Vagina (tissue), 2 donors: ENCODE results near the gene NR4A2. TPM values are rescaled to one million over a fixed set of nuclear protein-coding genes. Genes with fewer than 3 reads are reported as not detected.

Source experiments
- DNase-seq, 2 donors: peaks; one replicate each; pipeline ENCODE4 v3.0.0-alpha.2; 2017; ENCODE audit errors: extremely low spot score in 2 of 2
- H3K27ac ChIP-seq: fragments of 200-600 bp; sonication (generic); one replicate; pipeline ENCODE4 v1.5.1; 2019
- H3K27me3 ChIP-seq: fragments of 200-600 bp; sonication (generic); one replicate; pipeline ENCODE4 v1.5.1; 2019
- H3K36me3 ChIP-seq, 2 donors: fragments of 200-600 bp; sonication (generic); one replicate each; pipeline ENCODE4 v1.5.1; 2017 to 2019
- H3K4me1 ChIP-seq: fragments of 200-600 bp; sonication (generic); one replicate; pipeline ENCODE4 v1.5.1; 2019
- H3K4me3 ChIP-seq, 2 donors: fragments of 200-600 bp; sonication (generic); 1 replicate in 1 of 2; 2 replicates in 1 of 2; pipeline ENCODE4 v1.5.1; 2016 to 2019
- H3K9me3 ChIP-seq: fragments of 200-600 bp; sonication (generic); one replicate; pipeline ENCODE4 v1.5.1; 2019
- CTCF ChIP-seq, 3 experiments: fragments of 450-650 bp in 2 of 3; fragments of 200-600 bp in 1 of 3; sonication (generic) in 1 of 3; IDR thresholded peaks; one replicate each; pipeline ENCODE4 v1.5.1; 2017 to 2019; ENCODE audit warnings: antibody characterized with exemption in 3 of 3, mild to moderate bottlenecking in 2 of 3, moderate library complexity in 2 of 3
- POLR2A ChIP-seq, 2 donors: fragments of 450-650 bp; IDR thresholded peaks; one replicate each; pipeline ENCODE4 v1.6.1; 2017; ENCODE audit warnings: antibody characterized with exemption in 2 of 2, mild to moderate bottlenecking in 2 of 2, moderate library complexity in 2 of 2
- POLR2AphosphoS5 ChIP-seq, 2 donors: sonication (generic); formaldehyde crosslinking; IDR thresholded peaks; one replicate each; pipeline ENCODE4 v1.9.0; 2017; ENCODE audit warnings: antibody characterized with exemption in 2 of 2, mild to moderate bottlenecking in 2 of 2, low read depth in 1 of 2; ENCODE audit not compliant: insufficient read depth in 1 of 2
- intact Hi-C: fragments of 100-400 bp; cut with DNase I; formaldehyde crosslinking; loops from one replicate; pipeline ENCODE4 v1.15.1; 2023
- total RNA-seq: library from RNA; depleted of rRNA; stranded (reverse); fragments of >200 nt; gene quantifications from one replicate; pipeline ENCODE4 v1.2.3, GENCODE V29; 2016

NR4A2 gene
- total RNA-seq, 1 donor from 2014 or later = 17.2 TPM

GRCh38 chr2:156326526-156327095 lies 5.9 kb downstream of the NR4A2 start:
- H3K27me3 ChIP-seq = peaks cover 2% of the 10 kb centered on the region
- no peak overlapping the region for H3K27ac ChIP-seq
- DNase-seq = no peak
- H3K36me3 ChIP-seq = peaks cover 0 to 15% of the 10 kb centered on the region in 2 donors
- H3K4me3 ChIP-seq = no peak overlapping the region
- H3K9me3 ChIP-seq = no peaks in the 10 kb centered on the region
- TF ChIP-seq CTCF (IDR thresholded peaks at IDR 0.05) (no peak), POLR2AphosphoS5 (IDR thresholded peaks at IDR 0.05; ENCODE audit: insufficient read depth in 1 of 2, low read depth in 1 of 2) (no peak), POLR2A (IDR thresholded peaks at IDR 0.05) (no peak)
- H3K4me1 ChIP-seq = peaks cover 19% of the 10 kb centered on the region
- intact Hi-C loops = no loop called here

GRCh38 chr2:156325688-156326525 lies 6.6 kb downstream of the NR4A2 start:
- Histone ChIP-seq H3K36me3 (peaks cover 0 to 15% of the 10 kb centered on the region in 2 donors), H3K4me1 (peaks cover 21% of the 10 kb centered on the region), H3K9me3 (no peaks in the 10 kb centered on the region), H3K27ac (no peak overlapping the region), H3K4me3 (no peak overlapping the region), H3K27me3 (peaks cover 3% of the 10 kb centered on the region)
- DNase-seq = no peak
- intact Hi-C loops = no loop called here
- TF ChIP-seq CTCF (IDR thresholded peaks at IDR 0.05) = no peak
- TF ChIP-seq POLR2A (IDR thresholded peaks at IDR 0.05) = no peak
- no peak for TF ChIP-seq POLR2AphosphoS5 (IDR thresholded peaks at IDR 0.05; ENCODE audit: insufficient read depth in 1 of 2, low read depth in 1 of 2)

GRCh38 chr2:156323754-156324153 lies 8.8 kb downstream of the NR4A2 start:
- Histone ChIP-seq H3K4me3 (no peak overlapping the region), H3K27ac (no peak overlapping the region), H3K4me1 (peaks cover 34% of the 10 kb centered on the region), H3K36me3 (peaks cover 0 to 12% of the 10 kb centered on the region in 2 donors), H3K9me3 (no peaks in the 10 kb centered on the region), H3K27me3 (peaks cover 3% of the 10 kb centered on the region)
- TF ChIP-seq CTCF (IDR thresholded peaks at IDR 0.05) = no peak
- no peak for TF ChIP-seq POLR2A (IDR thresholded peaks at IDR 0.05)
- TF ChIP-seq POLR2AphosphoS5 (IDR thresholded peaks at IDR 0.05; ENCODE audit: insufficient read depth in 1 of 2, low read depth in 1 of 2) = no peak
- DNase-seq = no peak
- intact Hi-C loops = no loop called here

- H3K27me3 ChIP-seq = peaks cover 3% of the 10 kb centered on the region
- no peak overlapping the region for H3K27ac ChIP-seq
- H3K4me1 ChIP-seq = peaks cover 34% of the 10 kb centered on the region
- H3K9me3 ChIP-seq = no peaks in the 10 kb centered on the region
- intact Hi-C loops = no loop called here
- H3K36me3 ChIP-seq = peaks cover 0 to 12% of the 10 kb centered on the region in 2 donors
- TF ChIP-seq CTCF (IDR thresholded peaks at IDR 0.05) = no peak
- no peak for DNase-seq
- H3K4me3 ChIP-seq = peak overlapping the region; percentile 3 to 44
These were observed 9.8 kb downstream of the NR4A2 start for GRCh38 chr2:156322686-156323231.
